ENCODE results near the gene NBEAL2. TPM values are rescaled to one million over a fixed set of nuclear protein-coding genes. Genes with fewer than 3 reads are reported as not detected.

NBEAL2 gene
- total RNA-seq, 6 experiments from 2014 or later: 8.9 to 11.7 (median 10.8) TPM

GRCh38 chr3:46986055-46986730 lies 6.7 kb downstream of the NBEAL2 start:
- H3K4me3 ChIP-seq: no peak overlapping the region
- no peaks in the 10 kb centered on the region for H3K27me3 ChIP-seq
- no peaks in the 10 kb centered on the region for H3K4me1 ChIP-seq
- no peak overlapping the region for H3K27ac ChIP-seq
- no peaks in the 10 kb centered on the region for H3K9me3 ChIP-seq
- H3K36me3 ChIP-seq: no peaks in the 10 kb centered on the region
- 75% methylated on average over 4 of the region's 4 CpGs for WGBS (ENCODE audit: insufficient coverage, low coverage, low lambda C conversion rate, missing lambda C conversion rate)
- ATAC-seq: no peak
- peak in 1 of 3 donors; percentile 19 for DNase-seq
- intact Hi-C loops (cut with DNase I): no loop called here
- TF ChIP-seq POLR2A (IDR thresholded peaks at IDR 0.05) (no peak), CTCF (IDR thresholded peaks at IDR 0.05) (no peak)

GRCh38 chr3:46986782-46987310 lies 7.4 kb downstream of the NBEAL2 start:
- ATAC-seq (no peak), DNase-seq (peak in 1 of 3 donors; percentile 31)
- TF ChIP-seq CTCF (IDR thresholded peaks at IDR 0.05) (no peak), POLR2A (IDR thresholded peaks at IDR 0.05) (no peak)
- H3K4me1 ChIP-seq: no peaks in the 10 kb centered on the region
- no peaks in the 10 kb centered on the region for H3K36me3 ChIP-seq
- no peak overlapping the region for H3K4me3 ChIP-seq
- intact Hi-C loops (cut with DNase I): no loop called here
- H3K9me3 ChIP-seq: no peaks in the 10 kb centered on the region
- H3K27ac ChIP-seq: peak overlapping the region in 1 of 3 donors; percentile 24
- no peaks in the 10 kb centered on the region for H3K27me3 ChIP-seq
- WGBS (ENCODE audit: insufficient coverage, low coverage, low lambda C conversion rate, missing lambda C conversion rate): 82% methylated on average over 2 of the region's 3 CpGs

- Histone ChIP-seq H3K27ac (peak overlapping the region in 2 of 3 donors; percentile 12 to 24), H3K27me3 (no peaks in the 10 kb centered on the region), H3K4me1 (no peaks in the 10 kb centered on the region), H3K4me3 (no peak overlapping the region), H3K36me3 (no peaks in the 10 kb centered on the region), H3K9me3 (no peaks in the 10 kb centered on the region)
- ATAC-seq (peak in 2 of 4 donors; percentile 3 to 4), DNase-seq (peak in 1 of 3 donors; percentile 41)
- intact Hi-C loops (cut with DNase I): no loop called here
- TF ChIP-seq POLR2A (IDR thresholded peaks at IDR 0.05): no peak
- no peak for TF ChIP-seq CTCF (IDR thresholded peaks at IDR 0.05)
- WGBS (ENCODE audit: insufficient coverage, low coverage, low lambda C conversion rate, missing lambda C conversion rate): 21% methylated on average over 2 of the region's 9 CpGs
Observed at GRCh38 chr3:46987319-46987742, 7.9 kb downstream of the NBEAL2 start.

GRCh38 chr3:46987743-46988401 lies 8.4 kb downstream of the NBEAL2 start:
- H3K27ac ChIP-seq: peak overlapping the region in 2 of 3 donors; percentile 12 to 36
- peak overlapping the region in 1 of 3 donors; percentile 16 for H3K4me3 ChIP-seq
- ATAC-seq (peak; percentile 72 to 80 (median 76)), DNase-seq (peak; percentile 72 to 86 (median 80))
- 35% methylated on average over 4 of the region's 16 CpGs for WGBS (ENCODE audit: insufficient coverage, low coverage, low lambda C conversion rate, missing lambda C conversion rate)
- H3K36me3 ChIP-seq: no peaks in the 10 kb centered on the region
- no peak for TF ChIP-seq CTCF (IDR thresholded peaks at IDR 0.05)
- no peak for TF ChIP-seq POLR2A (IDR thresholded peaks at IDR 0.05)
- no peaks in the 10 kb centered on the region for H3K27me3 ChIP-seq
- intact Hi-C loops (cut with DNase I): no loop called here
- H3K9me3 ChIP-seq: no peaks in the 10 kb centered on the region
- H3K4me1 ChIP-seq: no peaks in the 10 kb centered on the region

Measured in right lobe of liver (tissue), 6 donors.